ENCODE data around the gene SLCO6A1.
"Not testable (repeated sequence)": the region's sequence is repeated elsewhere in the genome, so short reads cannot be mapped to it uniquely, and the experiment has no call there.

SLCO6A1 gene, protein sequence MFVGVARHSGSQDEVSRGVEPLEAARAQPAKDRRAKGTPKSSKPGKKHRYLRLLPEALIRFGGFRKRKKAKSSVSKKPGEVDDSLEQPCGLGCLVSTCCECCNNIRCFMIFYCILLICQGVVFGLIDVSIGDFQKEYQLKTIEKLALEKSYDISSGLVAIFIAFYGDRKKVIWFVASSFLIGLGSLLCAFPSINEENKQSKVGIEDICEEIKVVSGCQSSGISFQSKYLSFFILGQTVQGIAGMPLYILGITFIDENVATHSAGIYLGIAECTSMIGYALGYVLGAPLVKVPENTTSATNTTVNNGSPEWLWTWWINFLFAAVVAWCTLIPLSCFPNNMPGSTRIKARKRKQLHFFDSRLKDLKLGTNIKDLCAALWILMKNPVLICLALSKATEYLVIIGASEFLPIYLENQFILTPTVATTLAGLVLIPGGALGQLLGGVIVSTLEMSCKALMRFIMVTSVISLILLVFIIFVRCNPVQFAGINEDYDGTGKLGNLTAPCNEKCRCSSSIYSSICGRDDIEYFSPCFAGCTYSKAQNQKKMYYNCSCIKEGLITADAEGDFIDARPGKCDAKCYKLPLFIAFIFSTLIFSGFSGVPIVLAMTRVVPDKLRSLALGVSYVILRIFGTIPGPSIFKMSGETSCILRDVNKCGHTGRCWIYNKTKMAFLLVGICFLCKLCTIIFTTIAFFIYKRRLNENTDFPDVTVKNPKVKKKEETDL

DNA sequence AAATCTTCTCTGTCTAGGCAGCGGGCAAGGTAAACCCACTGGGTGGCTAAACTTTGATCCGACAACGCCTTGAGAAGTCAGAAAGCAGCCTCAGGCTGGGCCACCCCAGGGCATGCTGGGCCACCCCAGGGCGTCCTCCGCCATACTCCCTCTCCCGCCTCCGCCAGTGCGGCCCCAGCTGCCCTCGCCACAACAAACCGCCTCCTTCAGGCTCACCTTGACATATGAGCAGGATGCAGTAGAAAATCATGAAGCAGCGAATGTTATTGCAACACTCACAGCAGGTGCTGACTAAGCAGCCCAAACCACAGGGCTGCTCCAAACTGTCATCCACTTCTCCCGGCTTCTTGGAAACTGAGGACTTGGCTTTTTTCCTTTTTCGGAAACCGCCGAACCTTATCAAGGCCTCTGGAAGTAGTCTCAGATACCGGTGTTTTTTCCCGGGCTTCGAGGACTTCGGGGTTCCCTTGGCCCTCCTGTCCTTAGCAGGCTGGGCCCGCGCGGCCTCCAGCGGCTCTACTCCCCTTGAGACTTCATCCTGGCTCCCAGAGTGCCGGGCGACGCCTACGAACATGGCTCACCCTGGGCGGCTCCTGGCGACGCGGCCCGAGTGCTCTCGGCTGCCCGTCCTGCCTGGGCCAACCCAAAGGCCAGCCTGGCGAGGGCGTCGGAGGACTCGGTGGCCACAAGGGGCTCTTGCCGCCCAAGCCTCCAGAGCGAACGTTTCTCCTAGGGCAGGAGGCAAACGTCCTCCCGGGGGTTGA, at the start of gene SLCO6A1:
Gene SLCO6A1 (minus strand): TSS at position 731 of the 764 bp plus-strand sequence. CDS start 157 bp downstream, at position 574.
- DNase-seq (ENCODE audit: low read depth): no peak

GRCh38 chr5:102547141-102548035, 48.6 kb upstream of the SLCO6A1 start:
- no peak for DNase-seq (ENCODE audit: low read depth)

- DNase-seq (ENCODE audit: low read depth): no peak
Measured at GRCh38 chr5:102545175-102545574, 46.4 kb upstream of the SLCO6A1 start.

- DNase-seq (ENCODE audit: low read depth): no peak
Measured at GRCh38 chr5:102542057-102542456, 43.3 kb upstream of the SLCO6A1 start.

DNA sequence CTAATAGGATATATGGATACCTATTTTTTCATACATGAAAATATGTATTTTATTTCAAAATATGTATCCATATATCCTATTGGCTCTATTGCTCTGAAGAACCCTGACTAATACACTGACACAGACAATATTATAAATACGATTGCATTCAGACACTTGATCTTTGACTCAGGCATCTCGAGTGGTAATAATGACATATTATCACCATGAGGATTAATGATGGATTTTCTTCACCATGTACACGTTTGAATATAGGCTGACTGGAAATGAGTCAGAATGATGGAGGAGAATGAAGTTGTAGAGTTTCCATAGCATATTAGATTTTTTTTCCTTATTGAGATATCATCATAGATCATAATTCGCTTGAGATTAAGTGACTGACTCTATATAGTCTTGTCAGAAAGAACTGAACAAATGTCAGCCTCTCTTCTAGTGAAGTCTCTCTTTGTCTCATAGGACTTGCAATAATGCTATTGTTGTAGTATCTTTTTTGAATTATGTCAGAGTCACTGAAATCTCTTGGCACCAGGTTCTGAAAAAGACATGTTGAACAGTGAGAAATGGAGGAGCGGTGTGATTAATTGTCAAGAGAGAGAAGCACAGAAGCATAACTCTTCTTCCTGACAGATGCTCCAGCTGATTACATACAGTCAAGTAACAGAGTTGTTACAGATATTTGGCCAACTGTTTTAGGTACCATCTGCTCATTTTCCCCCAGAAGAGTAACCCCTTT, 41.4 kb upstream of the SLCO6A1 start:
- no peak for DNase-seq (ENCODE audit: low read depth)

GRCh38 chr5:102539562-102539961, 40.8 kb upstream of the SLCO6A1 start:
- no peak for DNase-seq (ENCODE audit: low read depth)

DNA sequence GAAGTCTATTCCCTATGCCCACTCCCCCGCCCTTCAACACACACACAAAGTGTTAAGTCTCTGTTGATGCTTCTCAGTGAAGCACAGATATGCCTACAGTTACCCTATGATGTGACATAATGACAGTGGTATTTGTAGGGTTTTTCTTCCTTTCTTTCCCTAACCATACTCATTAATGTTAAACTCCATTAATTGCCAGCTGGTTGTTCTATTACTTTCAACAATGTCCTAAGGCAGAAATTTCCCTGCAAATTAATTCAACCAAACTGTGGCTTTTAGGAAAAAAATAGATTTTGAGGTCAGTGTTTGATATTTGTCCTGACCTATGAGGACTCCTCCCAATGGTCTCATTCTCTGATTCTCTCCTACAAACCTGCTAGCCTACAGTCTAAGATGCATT, 38.2 kb upstream of the SLCO6A1 start:
- DNase-seq (ENCODE audit: low read depth): no peak

DNA sequence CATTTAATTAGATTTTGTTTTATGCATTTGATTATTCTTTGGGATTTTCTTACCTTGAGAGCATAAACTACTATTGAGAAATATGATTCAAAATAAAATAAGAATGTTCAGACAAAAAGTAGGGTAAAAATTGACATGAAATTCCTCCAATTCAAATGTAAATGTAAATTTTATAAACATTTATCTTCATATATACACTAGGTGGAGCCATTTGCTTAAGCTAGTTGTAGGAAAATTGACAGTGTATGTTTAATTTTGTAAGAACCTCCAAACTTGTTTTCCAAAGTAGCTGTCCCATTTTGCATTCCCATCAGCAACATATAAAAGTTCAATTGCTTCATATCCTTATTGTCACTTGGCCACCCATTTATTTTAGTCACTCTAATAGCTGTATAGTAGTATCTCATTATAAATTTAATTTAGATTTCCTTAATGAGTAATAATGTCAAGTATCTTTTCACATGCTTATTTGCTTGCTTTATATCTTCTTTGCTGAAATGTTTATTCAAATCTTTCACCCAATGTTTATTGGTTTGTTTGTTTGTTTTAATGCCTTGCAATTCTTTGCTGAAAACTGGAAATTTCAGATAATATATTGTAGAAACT, 37.6 kb upstream of the SLCO6A1 start:
- DNase-seq (ENCODE audit: low read depth): no peak

DNA sequence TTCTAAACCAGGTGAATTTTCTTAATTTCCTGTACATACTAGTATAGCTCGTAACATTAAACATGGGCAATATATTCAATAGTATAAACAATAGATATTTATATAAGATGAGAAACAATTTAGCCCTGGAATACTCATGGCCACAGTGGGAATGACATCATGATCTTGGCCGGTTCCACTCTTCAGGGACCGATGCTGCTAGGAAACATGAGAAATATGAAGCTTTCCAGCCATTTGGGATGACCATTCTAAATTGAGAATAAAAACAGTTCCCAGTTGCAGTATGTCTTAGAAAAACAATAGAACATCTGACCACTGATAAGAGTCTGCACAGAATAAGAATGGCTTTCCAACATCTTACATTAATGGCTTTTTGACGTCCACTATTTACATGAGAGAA, 33.3 kb upstream of the SLCO6A1 start:
- DNase-seq (ENCODE audit: low read depth): no peak

- no peak for DNase-seq (ENCODE audit: low read depth)
Measured at GRCh38 chr5:102531506-102531905, 32.7 kb upstream of the SLCO6A1 start.

- DNase-seq (ENCODE audit: low read depth): no peak
Measured at GRCh38 chr5:102529447-102529846, 30.6 kb upstream of the SLCO6A1 start.

DNA sequence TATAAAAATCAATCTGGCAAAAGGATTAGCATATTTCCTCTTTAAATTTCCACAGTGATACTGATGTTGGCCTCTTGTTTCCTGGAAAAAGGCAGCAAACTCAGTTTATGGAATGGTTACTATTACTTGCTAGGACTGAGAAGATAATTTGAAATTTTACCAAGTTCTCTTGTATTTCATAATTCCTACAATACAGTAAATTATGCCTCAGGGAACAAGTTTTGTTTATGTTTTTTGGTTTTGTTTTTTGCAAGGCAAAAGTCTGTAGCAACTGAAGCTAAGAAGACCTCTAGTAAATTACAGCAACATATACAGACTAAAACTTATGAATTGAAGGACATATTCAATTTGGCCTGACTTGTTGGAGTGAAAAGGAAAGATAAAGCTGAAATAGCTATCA, 30.2 kb upstream of the SLCO6A1 start:
- no peak for DNase-seq (ENCODE audit: low read depth)

GRCh38 chr5:102528600-102528999, 29.8 kb upstream of the SLCO6A1 start:
- DNase-seq (ENCODE audit: low read depth): no peak

- no peak for DNase-seq (ENCODE audit: low read depth)
Measured at GRCh38 chr5:102527547-102527946, 28.7 kb upstream of the SLCO6A1 start.

DNA sequence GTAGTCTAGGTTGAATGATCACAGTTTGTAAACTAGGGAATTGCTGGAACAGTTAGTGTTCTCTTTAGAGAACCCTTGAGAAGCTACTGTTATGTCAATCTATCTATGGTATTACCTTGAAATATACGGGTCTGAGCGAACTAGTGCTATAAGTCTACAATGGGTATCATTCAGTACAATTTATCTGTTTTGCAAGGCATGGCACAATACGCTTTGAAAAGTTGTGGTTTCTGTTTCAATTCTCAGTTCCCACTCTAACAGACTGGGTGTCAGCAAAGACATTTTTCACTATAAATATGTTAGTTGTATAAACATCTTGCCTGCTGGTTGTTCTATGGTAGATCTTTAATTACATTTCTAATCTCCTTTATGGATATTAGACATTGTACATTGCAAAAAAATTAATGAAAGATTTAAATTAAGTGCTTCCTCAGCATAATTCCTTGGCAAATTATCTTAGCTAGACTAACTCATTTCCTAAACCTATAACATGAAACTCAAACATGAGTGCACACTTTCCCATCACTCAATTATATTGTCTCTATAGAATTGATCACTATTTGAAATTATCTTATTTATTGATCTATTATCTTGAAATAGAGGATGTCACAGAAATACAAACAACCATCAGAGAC, 24.9 kb upstream of the SLCO6A1 start:
- DNase-seq (ENCODE audit: low read depth): no peak

DNA sequence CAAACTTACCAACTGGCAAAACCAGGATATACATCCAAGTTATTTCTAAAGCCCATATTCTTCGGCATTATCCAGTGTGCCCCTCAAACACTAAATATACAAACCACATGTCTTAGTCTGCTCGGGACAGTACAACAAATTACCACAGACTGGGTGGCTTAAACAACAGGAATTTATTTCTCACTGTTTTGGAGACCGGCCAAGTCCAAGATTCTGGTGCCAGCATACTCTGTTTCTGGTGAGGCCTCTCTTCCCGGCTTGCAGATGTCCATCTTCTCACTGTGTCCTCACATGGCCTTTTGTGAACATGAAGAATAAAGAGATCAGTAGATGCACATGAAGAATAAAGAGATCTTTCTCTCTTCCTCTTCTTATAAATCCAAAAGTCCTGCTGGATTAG, 12.9 kb upstream of the SLCO6A1 start:
- no peak for DNase-seq (ENCODE audit: low read depth)

- not testable (repeated sequence) for DNase-seq (ENCODE audit: low read depth)
Measured at GRCh38 chr5:102491261-102491914, 7.4 kb downstream of the SLCO6A1 start.

DNA sequence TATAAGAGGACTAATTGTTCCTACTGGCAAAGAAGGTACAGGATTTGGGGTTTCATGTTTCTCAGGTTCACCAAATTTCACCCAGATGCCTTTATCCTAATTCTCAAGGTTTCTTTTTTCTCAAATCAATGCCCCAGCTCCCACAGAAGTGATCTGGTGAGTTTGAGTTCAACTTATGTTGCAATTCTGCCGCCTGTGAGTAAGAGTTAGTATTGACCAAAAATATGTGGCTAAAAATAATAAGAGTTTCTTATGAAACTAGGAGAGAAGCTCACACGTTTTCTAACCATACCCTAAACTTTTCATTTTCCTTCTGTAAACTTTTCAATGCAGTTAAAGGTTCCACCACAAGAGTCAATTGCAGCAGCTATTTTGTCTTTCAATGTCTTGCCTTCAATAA, 15.1 kb downstream of the SLCO6A1 start:
- DNase-seq (ENCODE audit: low read depth): no peak

DNA sequence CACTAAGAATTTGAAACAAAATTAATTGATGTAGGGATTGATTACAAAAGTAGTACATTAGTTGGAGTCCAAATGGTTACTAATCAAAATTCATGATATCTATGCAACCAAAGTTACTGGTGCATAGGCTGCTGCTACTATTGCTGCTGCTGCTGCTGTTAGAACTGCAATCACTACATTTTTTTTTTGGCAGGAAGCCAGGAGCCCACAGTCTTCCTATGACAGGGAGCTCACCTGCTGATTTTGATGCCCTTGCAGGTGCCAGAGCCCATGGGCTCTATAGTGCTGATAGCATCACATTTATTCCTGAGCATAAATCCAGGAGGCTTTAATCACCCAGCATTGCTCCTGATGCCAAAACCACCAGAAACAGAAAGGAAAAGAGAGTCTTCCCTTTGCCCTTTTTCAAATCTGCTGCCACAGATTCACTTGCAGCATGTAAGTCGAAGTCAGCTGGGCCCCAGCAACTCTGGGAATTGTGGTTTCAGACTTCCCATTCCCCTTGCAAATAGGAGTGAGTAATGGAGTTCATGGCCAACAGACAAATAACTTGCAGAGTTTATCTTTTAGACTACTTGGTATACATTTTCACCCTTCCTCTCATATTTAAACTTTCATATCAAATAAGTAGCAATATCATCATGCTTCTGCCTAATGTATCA, 17.6 kb downstream of the SLCO6A1 start:
- DNase-seq (ENCODE audit: low read depth): no peak
